ENCODE results near the gene SPOCK1.

SPOCK1 gene

DNA sequence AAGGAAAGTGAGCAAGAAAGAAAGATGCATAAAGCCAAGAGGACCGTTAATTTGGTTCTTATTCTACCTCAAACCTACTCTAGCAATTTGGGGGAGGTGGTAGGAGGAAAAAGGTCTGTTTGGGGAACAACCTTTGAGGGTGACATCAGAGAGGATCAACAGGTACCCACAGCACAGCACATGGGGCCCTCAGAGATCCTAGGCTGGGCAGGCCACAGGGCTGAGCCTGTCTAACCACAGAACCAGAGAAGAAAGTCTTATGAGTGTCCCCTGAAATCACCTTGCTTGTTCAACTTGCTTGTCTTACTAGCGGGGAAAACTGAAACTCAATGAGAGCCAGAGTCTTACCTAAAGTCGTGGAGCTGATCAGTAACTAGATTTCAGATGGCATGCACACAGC, 385.2 kb downstream of the SPOCK1 start:
- no peak for DNase-seq (ENCODE audit: low spot score)

DNA sequence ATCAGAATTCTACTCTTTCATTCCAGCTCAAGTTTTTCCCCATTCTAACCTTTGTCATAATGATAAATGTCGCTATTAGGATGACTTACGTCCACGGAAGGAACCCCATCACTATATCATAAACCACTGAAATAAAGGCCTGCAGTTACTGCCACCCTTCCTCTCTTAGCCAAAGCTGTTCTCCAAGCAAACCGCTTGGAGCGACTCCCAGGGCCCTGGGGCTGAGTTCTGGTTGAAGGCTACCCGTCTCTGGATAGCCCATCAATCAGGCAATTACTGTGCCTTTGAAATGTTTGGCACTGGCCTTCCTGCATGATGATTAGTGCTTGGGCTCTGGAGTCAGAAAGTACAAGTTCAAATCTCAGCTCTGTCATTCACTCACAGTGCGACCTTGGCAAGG, 386.0 kb downstream of the SPOCK1 start:
- no peak for DNase-seq (ENCODE audit: low spot score)

DNA sequence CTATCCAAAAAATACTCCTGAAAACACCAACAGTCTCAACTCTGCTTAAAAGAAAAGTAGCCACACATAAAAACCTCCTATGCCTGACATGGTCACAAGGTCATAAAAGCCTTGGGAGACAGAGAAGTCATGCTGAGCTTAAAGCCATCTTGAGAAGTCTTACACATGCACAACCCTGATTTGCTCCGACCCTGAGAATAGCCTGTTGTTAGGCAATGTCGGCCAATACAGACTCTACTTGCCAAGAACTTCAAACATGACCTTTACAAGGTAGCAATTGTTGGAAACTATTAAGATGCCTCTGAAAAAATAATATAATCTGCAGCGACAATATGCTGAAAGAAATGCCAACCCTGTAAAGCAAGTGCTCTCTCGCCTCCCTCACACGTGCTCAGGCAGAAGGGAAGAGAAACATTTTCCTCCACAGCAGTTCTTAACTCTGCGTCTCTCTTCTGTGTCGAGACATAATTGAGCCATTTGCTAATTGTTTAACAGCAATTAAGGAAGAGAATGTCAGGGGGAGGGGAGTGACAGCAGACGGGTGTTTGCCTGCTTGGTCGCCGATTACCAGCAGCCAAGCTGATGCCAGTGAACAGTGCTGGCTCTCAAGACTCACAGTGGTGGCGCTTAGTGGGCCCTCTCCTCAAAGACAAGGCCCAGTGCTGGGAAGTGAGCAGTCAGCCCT, 393.6 kb downstream of the SPOCK1 start:
- no peak for DNase-seq (ENCODE audit: low spot score)

DNA sequence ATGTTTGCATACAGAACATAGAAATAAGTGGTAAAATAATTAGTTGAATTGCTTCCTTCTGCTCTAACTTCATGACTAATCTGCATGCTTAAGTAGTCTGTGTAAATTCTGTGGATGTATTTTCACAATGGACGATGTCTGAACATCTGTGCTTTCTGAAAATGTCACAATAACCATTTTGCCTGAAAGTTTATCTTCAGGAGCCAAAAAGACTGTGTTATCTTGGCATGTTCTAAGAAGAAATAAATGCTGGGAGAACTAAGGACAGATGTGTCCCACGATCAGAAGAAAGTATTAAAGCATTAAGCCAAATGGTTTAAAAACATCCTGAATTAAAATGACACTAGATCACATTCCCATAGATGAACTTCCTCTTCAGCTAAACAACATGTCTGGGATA, 397.6 kb downstream of the SPOCK1 start:
- DNase-seq (ENCODE audit: low spot score) = no peak

DNA sequence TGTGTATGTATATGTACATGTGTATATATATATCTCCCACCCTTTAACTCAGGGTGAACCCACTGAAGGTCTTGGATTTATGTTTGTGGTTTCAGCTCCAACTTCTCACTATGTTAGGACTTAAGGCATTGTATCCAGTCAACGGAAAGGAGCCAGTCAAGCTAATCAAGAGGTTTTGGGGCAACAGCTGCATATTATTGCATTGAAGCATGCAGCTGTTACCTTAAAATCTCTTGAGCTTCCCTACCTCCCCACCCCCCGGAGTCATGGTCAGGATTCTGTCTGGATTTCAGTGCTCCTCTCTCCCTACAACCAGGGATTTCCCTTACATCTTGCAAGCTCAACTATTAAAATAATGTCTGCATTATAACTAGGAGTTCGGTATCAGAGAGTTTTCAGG, 399.5 kb downstream of the SPOCK1 start:
- no peak for DNase-seq (ENCODE audit: low spot score)

DNA sequence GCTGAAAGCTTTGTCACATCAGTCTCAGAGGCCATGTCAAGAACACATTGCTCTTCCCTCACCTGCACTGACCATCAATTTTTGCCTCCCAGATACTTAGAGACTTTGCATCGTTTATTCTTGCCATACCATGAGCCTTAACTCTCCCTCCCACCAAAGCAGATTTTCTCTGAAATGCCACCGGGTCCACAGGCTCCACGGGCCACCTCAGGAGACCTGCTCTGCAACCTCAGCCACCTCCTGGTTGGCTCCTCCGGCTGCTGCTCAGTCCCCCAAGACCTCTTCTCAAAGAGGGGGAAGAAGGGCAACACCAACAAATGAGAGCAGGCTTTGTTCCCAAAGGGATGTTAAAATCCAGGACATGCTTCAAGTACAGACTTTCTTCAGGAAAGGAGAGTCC, 400.5 kb downstream of the SPOCK1 start:
- no peak for DNase-seq (ENCODE audit: low spot score)

DNA sequence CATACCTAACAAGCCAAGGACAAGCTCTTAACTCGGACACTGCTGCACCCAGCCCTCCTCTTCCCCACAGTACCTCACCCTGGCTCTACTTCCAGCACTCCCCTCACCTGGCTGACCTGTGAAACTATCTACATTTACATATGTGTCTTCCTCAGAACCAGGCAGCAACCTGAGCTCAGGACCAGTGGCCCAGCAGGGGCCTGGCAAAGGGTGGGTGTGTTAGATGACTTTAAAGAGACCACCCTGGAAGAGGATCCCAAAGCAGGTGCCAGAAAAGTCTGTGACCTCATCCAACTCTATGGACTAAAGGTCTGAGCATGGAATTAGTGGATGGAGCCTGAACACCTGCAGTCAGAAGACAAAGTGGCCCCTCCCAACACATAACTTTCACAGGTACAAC, 400.9 kb downstream of the SPOCK1 start:
- DNase-seq (ENCODE audit: low spot score) = no peak

DNA sequence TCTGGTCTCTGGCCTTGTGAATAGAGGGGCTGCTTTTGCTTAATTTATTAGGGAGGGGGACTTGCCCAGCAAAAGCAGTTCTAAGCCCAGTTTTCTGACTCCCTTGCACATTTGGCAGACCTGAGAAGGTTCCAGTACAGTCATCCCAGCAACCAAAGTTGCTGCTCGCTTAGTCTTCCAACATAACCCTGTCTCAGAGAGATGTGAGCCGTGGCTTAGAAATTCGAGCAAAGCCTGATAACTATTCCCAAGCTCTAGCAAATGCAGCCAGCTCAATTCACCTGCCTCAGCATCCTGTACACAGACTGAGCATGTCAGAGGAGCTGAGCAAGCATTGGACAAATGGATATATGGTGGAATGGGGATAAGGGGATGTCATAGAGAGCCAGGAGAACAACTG, 401.9 kb downstream of the SPOCK1 start:
- no peak for DNase-seq (ENCODE audit: low spot score)

DNA sequence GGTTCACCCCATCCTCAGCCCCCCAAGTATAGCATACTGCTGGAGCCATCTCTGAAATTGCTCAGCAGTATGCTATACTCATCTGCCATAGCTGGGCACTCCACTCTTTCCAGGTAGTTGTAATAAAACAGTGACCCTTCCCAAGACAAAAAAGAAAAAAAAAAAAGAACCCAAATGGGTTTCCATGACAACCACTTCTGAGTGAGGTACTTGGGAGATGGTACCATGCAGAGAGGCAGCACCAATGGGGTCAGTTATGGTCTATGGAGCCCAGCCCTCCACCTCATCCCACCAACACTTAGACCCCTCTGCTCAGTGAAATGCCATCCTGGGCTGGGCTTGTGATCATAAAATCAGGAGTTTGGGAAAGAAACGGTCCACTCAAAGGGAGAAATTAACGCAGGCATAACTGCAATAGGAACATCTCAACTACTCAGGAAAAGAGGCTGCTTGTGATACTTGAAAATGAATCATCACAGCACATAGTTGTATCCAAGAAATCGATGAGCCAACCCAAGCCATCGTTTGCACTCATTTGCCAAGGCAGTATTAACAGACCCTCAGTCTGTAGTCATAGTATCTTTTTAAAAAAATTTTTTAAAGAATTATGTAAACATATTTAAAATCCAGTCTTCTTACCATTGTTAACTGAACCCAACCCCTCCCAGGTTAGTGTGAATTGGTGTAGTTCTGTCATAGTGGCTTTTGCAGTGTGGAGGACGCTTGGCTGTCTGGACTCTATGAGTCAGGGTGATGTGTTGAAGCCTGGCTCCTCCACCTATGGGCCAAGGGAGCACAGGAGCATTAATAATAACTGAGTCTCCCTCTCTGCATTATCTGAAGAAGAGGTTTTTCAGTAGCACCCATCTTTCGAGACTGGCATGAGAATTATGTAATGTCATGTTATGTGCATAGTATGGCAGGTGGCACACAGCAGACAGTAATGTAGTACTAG, 402.7 kb downstream of the SPOCK1 start:
- DNase-seq (ENCODE audit: low spot score) = no peak

DNA sequence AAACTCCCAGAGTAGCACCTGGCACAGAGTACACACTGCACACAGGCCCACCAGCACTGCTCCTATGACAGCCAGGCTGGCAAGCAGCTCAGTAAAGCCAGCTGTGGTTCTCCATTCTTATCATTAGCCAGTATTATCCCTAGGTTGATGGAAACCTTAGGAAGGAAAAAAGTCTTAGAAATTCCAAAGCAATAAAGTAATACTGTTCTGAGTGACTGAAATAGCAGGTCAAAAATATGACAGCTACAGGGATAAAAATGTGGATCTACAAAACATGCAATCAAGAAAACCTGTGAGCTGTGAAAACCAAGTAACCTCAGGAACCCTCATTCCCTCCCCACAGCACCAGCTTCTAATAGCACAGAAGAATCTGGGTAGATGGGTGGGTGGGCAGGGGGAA, 403.5 kb downstream of the SPOCK1 start:
- no peak for DNase-seq (ENCODE audit: low spot score)

DNA sequence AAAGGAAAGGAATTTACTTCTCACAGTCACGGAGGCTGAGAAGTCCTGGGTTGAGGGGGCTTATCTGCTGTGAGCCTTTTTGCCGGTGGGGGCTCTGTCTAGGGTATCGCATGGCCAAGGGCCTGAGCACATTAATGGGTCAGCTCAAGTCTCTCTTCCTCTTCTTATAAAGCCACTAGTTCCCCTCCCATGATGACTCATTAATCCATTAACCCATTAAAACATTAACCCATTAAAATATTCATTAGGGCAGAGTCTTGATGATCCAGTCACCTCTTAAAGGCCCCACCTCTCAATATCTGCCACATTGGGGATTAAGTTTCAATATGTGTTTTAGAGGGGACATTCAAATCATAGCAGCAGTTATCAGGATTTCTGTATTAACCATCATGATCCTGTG, 406.3 kb downstream of the SPOCK1 start:
- no peak for DNase-seq (ENCODE audit: low spot score)

DNA sequence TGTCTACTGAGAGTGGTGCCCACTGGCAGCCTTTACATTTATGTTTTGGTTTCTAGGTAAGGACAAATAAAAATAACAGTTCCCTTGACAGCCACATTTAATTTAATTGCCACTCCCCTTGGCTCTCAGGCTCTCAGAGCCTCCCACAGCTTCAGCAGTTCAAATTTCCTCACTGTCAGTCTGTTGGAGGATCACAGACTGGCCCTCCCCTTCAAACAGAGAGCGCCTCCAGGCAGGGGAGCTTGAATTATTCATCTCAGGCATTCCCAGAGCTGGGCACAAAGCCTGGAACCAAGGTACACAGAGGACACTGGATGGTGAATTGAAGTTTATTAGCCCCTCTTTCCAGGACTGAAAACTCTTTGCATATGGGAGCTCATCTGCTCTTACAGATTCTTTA, 407.7 kb downstream of the SPOCK1 start:
- peak; percentile 64 for DNase-seq (ENCODE audit: low spot score)

DNA sequence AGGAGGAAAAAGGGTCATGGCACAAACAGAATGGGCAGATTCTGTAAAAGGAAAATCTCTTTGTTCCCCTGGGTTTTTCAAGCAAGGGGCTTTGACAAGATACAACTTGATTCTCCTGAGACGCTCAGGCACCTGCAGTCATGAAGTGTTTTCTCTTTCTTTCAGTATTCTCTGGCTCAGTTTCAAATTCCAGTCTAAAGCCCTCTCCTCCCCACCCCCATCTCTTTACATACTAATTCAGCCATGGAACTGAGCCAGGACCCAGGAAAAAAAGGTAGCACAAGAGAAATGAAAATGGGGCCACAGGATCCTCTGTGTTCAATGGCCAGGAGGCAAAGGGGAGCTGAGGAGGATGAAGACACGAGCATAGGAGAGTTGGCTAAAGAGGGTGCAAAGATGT, 408.4 kb downstream of the SPOCK1 start:
- DNase-seq (ENCODE audit: low spot score) = no peak

DNA sequence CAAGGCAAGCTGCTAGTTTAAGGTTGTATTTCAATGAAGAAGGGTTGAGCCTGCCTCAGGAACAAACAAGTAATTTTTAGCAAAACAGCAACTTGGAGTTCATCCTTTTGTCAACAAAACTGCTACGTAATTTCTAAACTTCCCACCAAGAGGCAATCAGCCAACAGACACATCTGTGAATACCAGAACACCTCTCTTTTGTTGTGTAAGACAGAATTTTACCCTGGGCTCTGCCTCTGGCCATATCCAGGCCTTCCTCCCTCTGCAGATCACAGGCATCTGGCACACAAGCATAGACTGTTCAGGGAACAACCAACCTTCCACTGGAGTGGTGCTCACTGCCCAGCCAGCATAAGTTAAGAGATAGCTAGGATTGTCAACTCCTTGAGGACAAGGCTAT, 409.0 kb downstream of the SPOCK1 start:
- DNase-seq (ENCODE audit: low spot score) = no peak

DNA sequence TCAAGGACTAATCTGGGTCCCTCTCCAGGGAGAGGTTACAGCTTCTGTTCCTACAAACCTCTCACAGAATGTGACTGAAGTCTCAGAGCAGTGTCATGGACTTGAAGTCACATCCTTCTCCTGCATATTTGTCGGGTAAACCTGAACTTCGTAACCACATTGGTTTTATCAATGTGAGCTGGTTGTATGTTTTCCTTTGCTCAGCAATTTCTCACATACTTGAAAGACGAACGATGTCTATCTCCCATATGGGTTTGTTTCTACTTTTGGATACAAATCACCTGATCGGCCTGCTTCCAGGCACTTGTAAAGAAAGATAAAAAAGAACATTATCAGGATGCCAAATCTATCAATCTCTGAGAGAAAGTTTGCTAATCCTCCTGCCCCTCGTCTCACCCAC, 411.0 kb downstream of the SPOCK1 start:
- no peak for DNase-seq (ENCODE audit: low spot score)

DNA sequence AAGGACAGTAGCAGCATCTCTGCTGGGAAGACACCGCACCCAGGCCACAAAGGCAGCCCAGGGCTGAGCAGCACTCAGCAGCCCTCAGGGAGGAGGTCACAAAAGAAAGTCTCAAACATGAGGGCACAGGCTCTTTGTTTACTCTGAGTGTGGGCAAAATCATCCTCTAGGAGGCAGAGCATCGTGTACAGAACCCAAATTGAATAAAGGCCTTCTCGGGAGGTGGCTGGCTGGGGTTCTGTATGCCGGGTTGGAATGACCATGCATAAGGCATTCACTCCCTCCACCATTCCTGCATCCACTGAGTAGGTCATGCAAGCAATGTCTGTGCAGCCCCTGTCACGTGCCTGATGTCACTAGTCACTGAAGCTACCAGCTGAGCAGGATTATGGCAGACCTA, 412.8 kb downstream of the SPOCK1 start:
- no peak for DNase-seq (ENCODE audit: low spot score)

DNA sequence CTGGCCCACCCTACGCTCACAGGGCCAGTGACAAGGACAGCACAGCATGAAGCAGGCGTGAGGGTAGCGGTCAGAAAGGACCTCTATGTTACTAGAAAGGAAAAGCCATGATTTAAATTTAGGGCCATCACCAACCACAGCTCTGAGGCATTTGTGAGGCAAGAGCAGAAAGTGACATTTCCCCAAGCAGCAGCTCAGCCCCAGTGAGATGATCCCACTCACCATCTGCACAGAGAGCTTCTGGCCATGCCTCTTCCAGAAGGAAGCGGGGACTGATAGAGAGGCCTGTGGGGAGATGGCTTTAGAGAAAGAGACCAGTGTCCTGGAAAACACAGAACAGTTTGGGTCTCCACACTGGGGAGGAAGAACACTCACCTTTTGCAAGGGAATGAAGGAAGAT, 413.9 kb downstream of the SPOCK1 start:
- no peak for DNase-seq (ENCODE audit: low spot score)

DNA sequence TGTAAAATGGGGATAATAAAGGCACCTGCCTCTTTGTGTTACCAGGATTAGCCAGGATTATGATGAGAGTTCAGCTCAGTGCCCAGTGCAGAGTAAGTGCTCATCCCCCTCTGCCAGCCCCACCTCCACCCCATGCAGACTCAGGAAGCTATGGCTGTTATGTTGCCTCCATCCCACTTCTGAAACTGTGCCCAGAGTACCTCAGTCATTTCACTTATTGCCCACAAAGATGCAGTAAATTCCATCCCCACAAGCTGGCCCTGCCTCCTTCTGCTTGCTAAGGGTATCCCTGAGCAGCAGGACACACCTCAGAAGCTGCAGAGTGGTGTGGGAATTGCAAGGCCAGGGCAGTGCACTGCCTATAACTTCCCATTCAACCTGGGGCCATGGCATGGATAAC, 415.1 kb downstream of the SPOCK1 start:
- no peak for DNase-seq (ENCODE audit: low spot score)

DNA sequence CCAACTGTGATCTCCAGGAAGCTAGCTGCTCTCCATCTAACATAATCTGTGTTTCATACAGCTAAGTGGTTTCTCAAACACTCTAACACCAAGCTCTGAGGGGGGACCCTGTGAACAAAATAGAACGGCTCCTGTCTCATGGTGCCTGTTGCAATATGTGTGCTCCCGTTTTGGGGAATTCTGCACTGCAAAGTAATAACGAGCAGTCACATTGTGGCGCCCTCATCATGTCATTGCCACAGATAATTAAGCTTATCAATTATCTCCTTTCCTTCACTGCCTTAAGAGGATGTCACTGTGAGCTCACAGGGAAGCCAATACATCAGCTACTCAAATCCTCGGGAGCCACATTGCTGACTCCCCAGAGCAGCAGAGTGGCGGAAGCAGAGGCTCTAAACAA, 416.2 kb downstream of the SPOCK1 start:
- no peak for DNase-seq (ENCODE audit: low spot score)

DNA sequence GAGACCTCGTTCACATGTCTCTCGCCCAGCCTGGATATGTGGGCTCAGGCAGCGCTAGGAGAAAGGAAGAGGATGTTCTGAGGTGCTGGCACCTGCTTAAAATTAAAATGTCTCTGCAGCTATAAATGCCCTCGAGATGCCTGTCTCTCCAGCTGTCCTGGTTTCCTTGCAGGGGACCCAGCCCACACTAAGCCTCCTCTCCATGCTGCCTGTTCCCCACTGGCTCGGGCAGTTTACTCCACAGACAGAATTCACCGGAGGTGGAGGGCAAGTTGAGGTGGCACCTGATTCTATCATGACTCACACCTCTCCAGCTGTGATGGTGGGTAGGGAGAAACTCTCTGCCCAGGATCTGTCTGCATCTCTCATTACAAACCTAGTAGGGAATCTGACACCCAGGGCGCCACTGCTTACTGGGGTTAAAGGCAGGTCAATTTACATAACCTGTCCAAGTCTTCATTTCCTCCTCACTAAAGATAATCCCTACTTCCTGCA, 420.9 kb downstream of the SPOCK1 start:
- DNase-seq (ENCODE audit: low spot score) = no peak

DNA sequence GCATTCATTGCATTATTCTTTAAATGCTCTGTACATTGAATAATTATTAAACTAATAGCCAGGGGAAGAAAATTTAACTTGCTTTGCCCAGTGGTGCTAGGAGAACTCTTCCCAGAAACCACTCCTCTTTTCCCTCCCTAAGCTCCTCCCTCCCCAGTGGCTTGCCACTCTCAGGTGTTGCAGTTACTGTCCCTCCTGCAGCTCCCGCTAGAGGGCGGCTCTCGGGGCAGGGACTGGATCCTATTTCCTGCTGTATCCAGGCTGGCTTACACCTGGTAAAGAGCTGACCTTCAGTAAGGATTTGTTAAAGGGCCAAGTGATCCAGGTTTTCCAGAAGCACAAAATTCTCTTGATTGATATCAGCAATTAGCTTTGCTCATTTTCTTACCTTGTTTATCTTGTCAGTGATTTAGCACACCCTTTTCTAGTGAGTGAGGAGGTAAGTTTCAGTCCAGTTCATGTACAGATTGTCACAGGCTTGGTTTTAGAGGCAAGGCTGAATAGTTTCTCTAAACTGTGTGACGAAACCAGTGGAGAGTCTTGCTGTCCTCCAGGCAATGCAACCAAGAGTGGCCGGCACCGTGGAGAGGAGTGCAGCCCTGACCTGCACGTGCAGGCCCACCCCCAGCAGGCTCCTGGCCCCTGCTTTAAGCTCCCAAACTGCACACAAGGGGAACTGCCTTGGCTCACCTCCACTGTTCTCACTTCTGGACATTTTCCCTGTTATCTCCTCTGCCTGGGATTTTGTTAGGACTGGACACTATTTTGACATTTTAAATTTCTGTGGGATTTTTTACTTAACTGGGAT, 423.8 kb downstream of the SPOCK1 start:
- DNase-seq (ENCODE audit: low spot score) = peak; percentile 68

DNA sequence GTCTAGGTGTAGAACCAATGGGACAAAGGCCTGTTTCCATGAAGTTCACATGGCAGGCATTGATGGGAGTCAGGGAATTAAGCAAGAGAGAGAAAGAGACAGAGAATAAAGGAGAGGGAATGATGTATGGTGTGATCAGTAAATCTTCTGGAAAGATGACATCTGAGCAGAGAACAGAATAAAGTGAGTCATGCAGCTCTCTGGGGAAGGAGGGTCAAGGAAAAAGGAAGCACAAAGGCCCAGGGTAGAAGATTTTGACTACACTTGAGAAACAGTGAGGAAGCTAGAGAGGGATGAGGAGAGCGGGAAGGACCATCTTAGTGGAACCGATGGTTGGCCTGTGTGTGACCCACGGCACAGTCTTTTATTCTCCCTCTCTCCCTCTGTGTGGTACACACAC, 425.9 kb downstream of the SPOCK1 start:
- no peak for DNase-seq (ENCODE audit: low spot score)
